GM19025 (cell line): ENCODE data around the gene PRSS48.
"Not testable (repeated sequence)": the region's sequence is repeated elsewhere in the genome, so short reads cannot be mapped to it uniquely, and the experiment has no call there.

Experiments used
- ATAC-seq: cut with Tn5 transposase; IDR thresholded peaks from one replicate; pipeline ENCODE4 v1.9.1; 2021; ENCODE audit warnings: mild to moderate bottlenecking, low read depth, moderate library complexity; ENCODE audit not compliant: unreplicated experiment

The PRSS48 gene

DNA sequence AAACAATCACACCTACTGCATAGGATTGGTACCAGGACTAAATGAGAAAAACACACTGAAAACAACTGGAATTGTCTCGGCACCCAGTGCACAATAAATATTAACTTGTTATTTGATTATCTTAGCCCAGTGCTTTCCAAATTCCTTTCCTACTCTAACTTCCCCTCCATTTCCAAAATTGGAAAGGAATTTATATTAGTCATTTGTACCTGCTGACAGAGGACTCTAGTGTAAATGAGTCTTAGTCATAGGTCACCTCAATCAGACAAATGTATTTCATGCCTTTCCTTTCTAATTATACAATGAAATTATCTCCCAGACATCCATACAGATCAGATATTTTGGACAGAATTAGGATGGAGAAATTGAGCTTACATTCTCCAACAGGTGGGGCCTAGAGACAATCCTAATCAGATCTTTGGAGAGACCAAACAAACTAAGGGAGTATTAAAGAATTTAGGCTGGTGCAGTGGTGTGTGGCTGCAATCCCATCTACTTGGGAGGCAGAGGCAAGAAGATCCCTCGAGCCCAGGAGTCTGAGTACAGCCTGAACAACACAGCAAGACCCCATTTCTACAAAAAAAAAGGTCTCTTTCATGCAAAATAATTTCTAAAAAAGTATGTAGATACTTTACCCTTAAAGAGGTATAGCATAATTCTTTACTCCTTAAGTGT is 38.4 kb downstream of the PRSS48 start:
- ATAC-seq = no peak

DNA sequence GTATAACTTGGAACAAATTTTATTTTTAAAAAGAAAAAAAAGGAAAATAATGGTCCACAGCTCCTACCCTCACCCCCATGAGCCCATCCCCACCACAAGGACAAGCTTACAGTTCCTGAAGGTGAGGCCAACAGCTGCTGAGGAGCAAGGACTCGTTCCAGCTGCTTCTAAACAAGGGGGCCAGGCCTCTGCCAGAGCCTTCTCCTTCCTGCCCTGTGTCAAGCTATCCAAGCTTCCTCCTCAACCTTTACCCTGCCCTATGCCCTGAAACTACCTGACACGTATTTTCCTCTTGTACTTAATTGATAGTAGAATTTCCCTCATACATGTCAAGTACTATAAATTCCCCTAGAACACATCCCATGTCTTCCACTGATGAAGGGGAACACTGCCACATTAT is 39.7 kb downstream of the PRSS48 start:
- ATAC-seq = no peak

DNA sequence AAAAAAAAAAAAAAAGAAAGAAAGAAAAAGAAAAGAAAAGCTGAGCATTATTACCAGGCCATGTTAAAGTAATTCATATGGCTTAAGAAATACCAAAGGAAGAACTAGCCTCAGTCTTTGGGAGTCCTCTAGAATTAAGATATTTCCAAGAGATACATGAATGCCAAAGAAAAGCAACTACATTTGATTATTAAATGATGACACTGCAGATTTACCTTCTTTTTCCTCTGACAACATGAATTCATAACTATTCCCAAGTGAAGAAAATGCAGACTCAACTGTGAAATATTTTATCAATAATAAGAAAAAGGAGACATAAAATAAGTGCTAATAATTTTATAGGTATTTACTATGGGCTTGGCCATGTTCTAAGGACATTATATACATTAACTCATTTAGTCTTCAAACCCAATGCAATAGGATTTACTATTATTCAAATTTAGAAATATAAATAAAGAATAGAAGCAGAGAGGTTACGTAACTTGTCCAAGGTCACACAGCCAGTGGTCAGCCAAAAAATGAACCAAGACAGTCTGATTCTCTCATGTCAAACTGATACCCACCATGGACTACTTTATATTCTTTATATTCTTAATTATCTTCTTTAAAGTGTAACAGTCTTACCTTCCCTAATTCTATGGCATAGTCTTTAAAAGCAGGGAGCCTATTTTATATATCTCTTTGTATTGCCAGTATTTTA is 41.5 kb downstream of the PRSS48 start:
- no peak for ATAC-seq

GRCh38 chr4:151319490-151319889 is 42.5 kb downstream of the PRSS48 start:
- ATAC-seq = no peak

- ATAC-seq = no peak
Measured at GRCh38 chr4:151321586-151321985, 44.6 kb downstream of the PRSS48 start.

DNA sequence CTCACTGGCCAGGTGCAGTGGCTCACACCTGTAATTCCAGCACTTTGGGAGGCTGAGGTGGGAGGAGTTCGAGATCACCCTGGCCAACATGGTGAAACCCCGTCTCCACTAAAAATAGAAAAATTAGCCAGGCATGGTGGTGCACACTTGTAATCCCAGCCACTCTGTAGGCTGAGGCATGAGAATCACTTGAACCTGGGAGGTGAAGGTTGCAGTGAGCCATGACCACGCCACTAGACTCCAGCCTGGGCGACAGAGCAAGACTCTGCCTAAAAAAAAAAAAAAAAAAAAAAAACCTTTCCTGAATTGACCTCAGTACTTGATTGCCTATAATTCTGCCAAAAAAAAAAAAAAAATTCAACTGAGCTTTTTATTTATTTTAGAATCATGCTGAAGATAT is 45.2 kb downstream of the PRSS48 start:
- not testable (repeated sequence) for ATAC-seq

DNA sequence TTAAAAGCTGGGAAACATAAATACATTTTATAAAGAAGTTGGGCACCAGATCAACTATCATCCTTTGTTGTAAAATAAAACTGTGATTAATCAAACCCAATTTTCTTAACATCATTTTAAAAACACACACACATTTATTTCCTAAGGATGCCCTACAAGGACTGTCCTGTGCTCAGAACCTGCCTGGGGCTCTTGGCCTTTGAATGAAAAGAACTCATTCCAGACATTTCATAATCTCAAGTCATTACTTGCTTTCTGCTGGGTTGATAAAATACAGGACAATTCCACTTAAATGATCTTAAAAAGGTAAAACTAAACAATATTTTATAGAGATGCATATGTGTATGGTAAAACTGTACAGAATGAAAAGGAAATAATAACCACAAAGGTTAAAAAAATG is 45.6 kb downstream of the PRSS48 start:
- ATAC-seq = no peak

DNA sequence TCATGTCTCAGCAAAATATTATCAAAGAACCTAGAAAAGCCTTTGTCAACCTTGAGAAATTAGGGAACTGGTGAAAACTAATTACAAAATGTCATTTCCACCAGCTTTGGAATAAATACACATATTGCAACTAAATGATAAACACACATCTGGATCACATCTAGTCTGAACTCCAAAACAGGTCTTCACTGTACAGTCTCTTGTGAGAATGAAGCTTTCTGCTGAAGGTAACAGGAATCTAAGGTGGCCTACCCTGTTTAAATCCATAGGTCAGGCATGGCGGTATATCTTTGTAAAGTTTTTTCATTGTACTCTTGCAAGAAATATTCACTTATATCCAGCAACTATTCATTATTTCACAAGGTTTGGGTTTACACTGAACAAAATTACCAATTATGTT is 46.7 kb downstream of the PRSS48 start:
- no peak for ATAC-seq

DNA sequence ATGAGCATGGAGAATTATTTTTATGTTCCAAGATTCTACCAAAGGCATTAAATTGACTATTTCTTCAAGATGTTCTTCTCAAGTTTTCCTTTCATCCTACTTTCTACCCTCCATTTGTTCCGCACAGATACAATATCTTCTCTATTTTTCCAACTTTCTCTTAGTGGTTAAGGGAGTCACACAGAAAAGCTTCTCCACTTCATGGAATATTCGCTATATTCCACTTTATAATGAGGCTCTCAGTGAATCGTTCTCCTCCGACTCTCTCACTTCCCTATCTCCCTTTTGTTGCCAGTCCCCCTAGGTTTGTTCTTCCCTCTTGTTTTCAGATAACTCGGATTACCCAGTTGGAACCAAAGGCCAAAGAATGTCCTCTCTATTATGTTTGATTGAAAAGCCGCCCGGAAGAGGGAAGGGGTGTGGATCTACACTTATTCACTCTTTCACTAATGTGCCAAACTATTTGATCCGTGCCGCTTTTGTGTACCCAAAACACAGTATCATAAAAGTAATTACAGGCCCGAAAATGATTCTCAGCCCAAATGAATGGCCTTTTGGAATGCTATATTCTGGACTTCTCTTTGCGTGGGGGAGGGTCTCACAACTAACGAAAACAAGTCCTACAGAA is 47.3 kb downstream of the PRSS48 start:
- no peak for ATAC-seq

GRCh38 chr4:151324752-151325110 is 47.8 kb downstream of the PRSS48 start:
- ATAC-seq = no peak

- no peak for ATAC-seq
Measured at GRCh38 chr4:151325111-151325948, 48.4 kb downstream of the PRSS48 start, which contains the start of gene SH3D19. Gene SH3D19, minus strand, starts transcription at chr4:151325605. Its CDS starts 253 bp downstream, at chr4:151325352.

GRCh38 chr4:151325949-151326246 is 48.9 kb downstream of the PRSS48 start:
- no peak for ATAC-seq

DNA sequence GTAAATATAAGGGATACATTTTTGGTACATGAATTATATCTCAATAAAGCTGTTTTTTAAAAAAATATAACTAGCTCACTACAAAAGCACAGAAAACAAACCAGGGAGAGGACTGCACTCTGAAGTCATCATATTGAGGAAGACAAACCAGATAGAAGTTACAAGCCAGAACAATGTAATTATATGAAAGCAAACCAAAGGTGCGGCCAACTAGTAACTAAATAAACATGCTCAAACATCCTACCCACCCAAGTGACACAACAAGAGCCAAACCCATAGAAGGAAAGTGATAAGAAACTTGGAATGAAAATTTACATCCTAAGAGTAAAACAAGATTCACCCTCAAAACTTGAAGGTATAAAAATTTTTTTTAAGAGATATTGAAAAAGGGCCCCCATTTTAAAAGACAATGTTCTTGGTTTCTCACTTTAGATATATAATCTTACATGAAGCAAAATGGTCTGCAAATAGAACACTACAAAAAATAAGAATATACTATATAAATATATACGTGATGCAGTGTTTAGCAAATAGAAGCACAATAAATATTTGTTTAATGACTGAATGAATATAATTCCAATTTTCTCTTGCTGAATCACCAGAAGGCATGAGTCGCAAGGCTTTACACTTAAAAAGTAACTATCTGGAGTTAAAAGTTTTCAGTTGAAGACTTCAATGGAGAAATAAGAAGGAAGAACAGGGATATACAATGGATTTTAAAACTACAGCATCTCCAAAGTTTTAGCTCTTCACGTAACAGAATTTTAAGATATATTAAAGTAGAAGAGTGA is 52.5 kb downstream of the PRSS48 start:
- ATAC-seq = no peak

GRCh38 chr4:151331276-151332042 is 54.5 kb downstream of the PRSS48 start:
- no peak for ATAC-seq

DNA sequence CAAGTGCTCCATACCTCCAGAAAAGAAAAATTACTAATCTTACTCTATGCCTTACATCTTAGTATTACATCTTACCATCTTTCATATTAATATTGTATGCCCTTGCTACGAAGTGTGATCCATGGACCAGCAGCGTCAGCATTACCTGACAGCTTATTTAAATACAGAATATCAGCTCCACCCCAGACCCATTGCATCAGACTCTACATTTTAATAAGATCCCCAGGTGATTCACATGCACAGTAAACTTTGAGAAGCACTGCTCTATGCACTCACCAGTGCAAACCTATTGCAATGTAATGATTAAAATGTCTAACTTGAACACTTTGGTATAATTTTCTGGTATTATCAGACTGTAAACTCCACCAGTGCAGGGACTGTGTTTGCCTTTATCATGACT is 62.5 kb downstream of the PRSS48 start:
- ATAC-seq = no peak

DNA sequence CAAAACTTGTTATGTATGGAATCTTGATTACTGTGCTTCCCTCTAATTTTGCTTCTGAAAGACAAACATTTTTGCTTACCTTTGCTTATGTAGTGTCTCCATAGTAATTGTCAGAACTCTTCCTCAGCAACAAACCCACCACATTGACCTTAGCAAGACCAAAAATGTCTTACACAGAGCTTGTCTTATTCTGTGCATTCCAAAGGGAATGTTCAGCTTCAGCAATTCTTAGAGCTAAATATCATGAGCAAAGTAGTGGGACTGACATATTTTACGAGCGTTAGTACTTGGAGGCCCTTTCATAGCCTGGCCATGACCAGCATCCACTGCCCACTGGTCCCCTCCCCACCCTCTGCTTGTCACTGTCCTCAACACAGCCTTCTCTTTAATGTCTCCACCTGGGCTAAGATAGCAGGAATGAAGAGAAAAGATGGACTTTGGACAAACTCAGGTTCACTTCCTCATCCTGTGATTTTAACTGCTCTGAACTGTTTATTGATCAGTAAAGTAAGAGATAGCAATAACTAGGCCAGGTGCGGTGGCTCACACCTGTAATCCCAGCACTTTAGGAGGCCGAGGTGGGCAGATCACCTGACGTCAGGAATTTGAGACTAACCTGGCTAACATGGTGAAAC is 63.9 kb downstream of the PRSS48 start:
- ATAC-seq = no peak
